Erythroblast (primary cell): ENCODE results near the gene THRB.

Experiments used
- GATA1 ChIP-seq: IDR thresholded peaks from 2 replicates; pipeline ENCODE4 v1.6.1; 2011; ENCODE audit warnings: low read depth, mild to moderate bottlenecking, control low read depth, low read length, moderate library complexity
- POLR2A ChIP-seq: IDR thresholded peaks from 2 replicates; pipeline ENCODE4 v1.6.1; 2011; ENCODE audit warnings: mild to moderate bottlenecking, low read length

DNA sequence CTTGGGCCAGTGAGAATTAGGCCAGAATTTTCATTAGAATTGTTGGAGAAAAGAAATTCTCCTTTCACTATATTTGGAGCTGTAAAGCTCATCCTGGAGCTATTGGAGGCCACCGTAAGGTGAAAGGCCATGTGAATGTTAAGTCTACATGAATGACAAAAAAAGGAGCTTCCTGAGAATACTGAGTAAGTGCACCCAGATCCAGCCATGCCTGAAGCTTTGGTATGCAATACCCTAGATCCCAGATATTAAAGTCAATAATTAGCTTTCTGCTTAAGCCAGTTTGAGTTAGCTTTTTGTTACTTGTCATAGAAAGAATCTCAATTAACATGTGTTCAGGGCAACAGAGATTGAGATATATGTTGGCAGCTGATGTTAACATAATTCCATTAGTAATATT lies 377.1 kb downstream of the THRB start:
- TF ChIP-seq POLR2A (no peak), GATA1 (no peak)
